HepG2 (cell line): ENCODE results near the gene FSCN2. TPM values are rescaled to one million over a fixed set of nuclear protein-coding genes. Genes with fewer than 3 reads are reported as not detected.
A peak's percentile ranks its signal among the peaks of the same experiment; 100 is the strongest.

Experiments
- ATAC-seq: fragments of 200-7000 bp; cut with Tn5 transposase; 3 replicates; pipeline ENCODE4 v1.9.1; 2020; ENCODE audit warnings: mild to moderate bottlenecking, moderate library complexity
- BruUV-seq: library from RNA; stranded (reverse); fragments of 400-500 nt; replicated peaks from 2 replicates; lab custom pipeline; 2021; lab: Mats Ljungman, UMichigan
- CTCF ChIA-PET: fragments of 300-600 bp; formaldehyde crosslinking; extraction: SDS; loops from one replicate; lab custom pipeline; 2021; ENCODE audit warnings: low total read pairs, inconsistent platforms, low intra/inter-chr PET ratio; lab: Yijun Ruan, JAX
- POLR2A ChIA-PET: fragments of 350-600 bp; sonication (Branson Sonifier 250); formaldehyde crosslinking; loops from one replicate; lab custom pipeline; 2020; ENCODE audit warnings: antibody characterized with exemption, inconsistent platforms; lab: Yijun Ruan, JAX
- DNase-seq: peaks from one replicate; pipeline ENCODE4 v3.0.0-alpha.2; 2015; ENCODE audit warnings: low spot score
- FAIRE-seq: peaks from 3 replicates; lab custom pipeline; 2011; peaks lifted over from hg19 to GRCh38; lab: Jason Lieb, UNC
- H2AFZ ChIP-seq: one replicate; pipeline ENCODE4 v1.6.1; 2011; ENCODE audit warnings: low read length, inconsistent platforms
- H3K27ac ChIP-seq: fragments of 300-600 bp; 3 replicates; pipeline ENCODE4 v1.8.0; 2011; ENCODE audit warnings: mixed run types, mild to moderate bottlenecking, mixed read lengths, low read length, inconsistent platforms; ENCODE audit not compliant: insufficient read depth; ENCODE audit errors: extremely low read length
- H3K27me3 ChIP-seq, 2 experiments: fragments of 200-600 bp in 1 of 2; 2 replicates in 1 of 2; 3 replicates in 1 of 2; pipeline versions ENCODE4 v1.6.0 to v1.8.0; 2011; ENCODE audit warnings: low read length in 2 of 2, mild to moderate bottlenecking in 2 of 2, moderate library complexity in 2 of 2, inconsistent platforms in 1 of 2; ENCODE audit not compliant: insufficient read depth in 2 of 2, control insufficient read depth in 1 of 2
- H3K36me3 ChIP-seq, 2 experiments: fragments of 200-600 bp in 1 of 2; replicated peaks in 1 of 2; 2 replicates in 1 of 2; 3 replicates in 1 of 2; pipeline versions ENCODE4 v1.5.1 to v1.8.0; 2011; ENCODE audit warnings: low read length in 2 of 2, inconsistent platforms in 1 of 2; ENCODE audit not compliant: insufficient read depth in 2 of 2, control insufficient read depth in 1 of 2
- H3K4me1 ChIP-seq: 2 replicates; pipeline ENCODE4 v1.5.1; 2012; ENCODE audit warnings: low read length, inconsistent platforms; ENCODE audit not compliant: insufficient read depth
- H3K4me2 ChIP-seq: 2 replicates; pipeline ENCODE4 v1.6.0; 2011; ENCODE audit warnings: low read depth, low read length, inconsistent platforms
- H3K4me3 ChIP-seq, 3 experiments: fragments of 200-600 bp in 1 of 3; sonication (generic), shearing (Covaris generic) in 1 of 3; replicated peaks in 1 of 3; 2 replicates each; pipeline ENCODE4 v1.5.1; 2011 to 2016; ENCODE audit warnings: low read length in 3 of 3, inconsistent platforms in 2 of 3, low read depth in 2 of 3, mild to moderate bottlenecking in 2 of 3, control low read depth in 1 of 3, mixed read lengths in 1 of 3; ENCODE audit not compliant: insufficient read depth in 1 of 3
- H3K79me2 ChIP-seq: one replicate; pipeline ENCODE4 v1.6.1; 2011; ENCODE audit warnings: low read length, inconsistent platforms; ENCODE audit not compliant: insufficient read depth
- H3K9ac ChIP-seq: 2 replicates; pipeline ENCODE4 v1.6.0; 2011; ENCODE audit warnings: mild to moderate bottlenecking, low read depth, low read length, inconsistent platforms; ENCODE audit not compliant: insufficient read depth
- H3K9me3 ChIP-seq: 2 replicates; pipeline ENCODE4 v1.5.1; 2012; ENCODE audit warnings: mild to moderate bottlenecking, low read length
- H4K20me1 ChIP-seq: 2 replicates; pipeline ENCODE4 v1.6.0; 2011; ENCODE audit warnings: inconsistent platforms, mild to moderate bottlenecking, low read length, moderate library complexity; ENCODE audit not compliant: insufficient read depth
- AGO1 ChIP-seq: fragments of 200-400 bp; formaldehyde crosslinking; IDR thresholded peaks from 2 replicates; pipeline ENCODE4 v1.6.1; 2017; ENCODE audit warnings: mild to moderate bottlenecking, low read depth, low read length, moderate library complexity; ENCODE audit not compliant: poor library complexity, severe bottlenecking
- AGO2 ChIP-seq: fragments of 200-400 bp; formaldehyde crosslinking; optimal IDR thresholded peaks from 2 replicates; pipeline ENCODE3; 2017; ENCODE audit warnings: mild to moderate bottlenecking, low read depth, low read length, moderate library complexity
- ETV6 ChIP-seq: sonication (generic); formaldehyde crosslinking; conservative IDR thresholded peaks from 2 replicates; pipeline ENCODE4 v1.4.0; 2020; ENCODE audit warnings: missing genetic modification reagents
- FOXK2 ChIP-seq: fragments of 450-650 bp; IDR thresholded peaks from 2 replicates; pipeline ENCODE4 v1.6.1; 2016
- GABPB1 ChIP-seq: IDR thresholded peaks from 2 replicates; pipeline ENCODE4 v1.6.1; 2016; ENCODE audit warnings: mild to moderate bottlenecking, missing genetic modification reagents, moderate library complexity, missing compliant biosample characterization
- HNRNPL ChIP-seq: fragments of 200-400 bp; formaldehyde crosslinking; IDR thresholded peaks from 2 replicates; pipeline ENCODE4 v1.6.1; 2017; ENCODE audit warnings: mild to moderate bottlenecking, low read depth, low read length
- POLR2G ChIP-seq: fragments of 200-400 bp; formaldehyde crosslinking; IDR thresholded peaks from 2 replicates; pipeline ENCODE4 v1.6.1; 2018; ENCODE audit warnings: mild to moderate bottlenecking, low read depth, low read length, moderate library complexity
- SNAPC4 ChIP-seq: sonication (generic); formaldehyde crosslinking; IDR thresholded peaks from 2 replicates; pipeline ENCODE4 v1.4.0; 2020; ENCODE audit warnings: mild to moderate bottlenecking, missing genetic modification reagents
- ZNF574 ChIP-seq: sonication (generic); formaldehyde crosslinking; IDR thresholded peaks from 2 replicates; pipeline ENCODE4 v1.4.0; 2020; ENCODE audit warnings: missing genetic modification reagents
- ZNF678 ChIP-seq: sonication (generic); formaldehyde crosslinking; IDR thresholded peaks from 2 replicates; pipeline ENCODE4 v1.4.0; 2020; ENCODE audit warnings: mild to moderate bottlenecking, missing genetic modification reagents
- WGBS: methylation state at CpG from one replicate; pipeline ENCODE4 v1.1.6; 2017; ENCODE audit warnings: low lambda C conversion rate; 5-methylcytosine and 5-hydroxymethylcytosine counted together
- in situ Hi-C: cut with HindIII; loops from 2 replicates; pipeline ENCODE4 v1.10.0; 2017; ENCODE audit warnings: low pct_unique_long_range_greater_than_20kb; ENCODE audit not compliant: extremely low pct_ligation_motif_present
- intact Hi-C: fragments of 100-400 bp; cut with micrococcal nuclease; formaldehyde crosslinking; loops from one replicate; pipeline ENCODE4 v1.10.0; 2022; ENCODE audit not compliant: unreplicated experiment
- polyA plus RNA-seq, 8 experiments: library from polyadenylated mRNA; depleted of rRNA in 3 of 8; stranded (reverse) in 7 of 8; unstranded in 1 of 8; fragments of >200 nt; fragmentation: Illumina TruSeq in 4 of 8; extraction: Trizol in 4 of 8; gene quantifications; 2 replicates each; pipeline versions ENCODE4 v1.2.1 to v1.2.3, GENCODE V29; 2011 to 2016; ENCODE audit warnings: low read depth in 4 of 8, missing spikeins in 1 of 8, mixed read lengths in 1 of 8; ENCODE audit not compliant: insufficient read depth in 1 of 8
- total RNA-seq, 5 experiments: library from RNA; depleted of rRNA; stranded (reverse); fragments of >200 nt; fragmentation: Illumina TruSeq; extraction: Trizol; gene quantifications; 2 replicates each; pipeline ENCODE4 v1.2.3, GENCODE V29; 2016; ENCODE audit warnings: low read depth in 1 of 5
- TF ChIP-seq, protein P1 (sequence below): sonication (generic); formaldehyde crosslinking; IDR thresholded peaks from 2 replicates; pipeline ENCODE4 v1.9.0; 2022; ENCODE audit warnings: missing genetic modification reagents, mild to moderate bottlenecking, borderline replicate concordance

Gene FSCN2
- total and polyA plus RNA-seq, 2 of the 13 experiments (the other 11 are each of a cell fraction or from before 2014, with no cell fraction given), result 0.09 TPM; not detected in 1

GRCh38 chr17:81534157-81535006 is 6.2 kb downstream of the FSCN2 start:
- WGBS, result 58% methylated on average over 3 of the region's 6 CpGs
- no peaks in the 10 kb centered on the region for H3K36me3 ChIP-seq
- no peak overlapping the region for H2AFZ ChIP-seq
- no peak for FAIRE-seq
- intact Hi-C loops (no loop called here), in situ Hi-C loops (no loop called here)
- no peak overlapping the region for H3K9ac ChIP-seq
- H4K20me1 ChIP-seq, result peaks cover 2% of the 10 kb centered on the region; the same call in 1 of the 2 replicates
- no peak overlapping the region for H3K4me3 ChIP-seq
- BruUV-seq, result no TSS peak
- ATAC-seq, result peak; percentile 5
- peaks cover under 1 to 11% of the 10 kb centered on the region in 2 experiments; a peak in 4 of 5 replicates for H3K27me3 ChIP-seq
- POLR2A ChIA-PET, result no interaction called here
- peaks cover 13% of the 10 kb centered on the region for H3K4me1 ChIP-seq
- H3K79me2 ChIP-seq, result no peaks in the 10 kb centered on the region
- H3K9me3 ChIP-seq, result peaks cover 15% of the 10 kb centered on the region; the same call in 1 of the 2 replicates
- no peak overlapping the region for H3K27ac ChIP-seq
- H3K4me2 ChIP-seq, result no peak overlapping the region
- DNase-seq, result no peak
- CTCF ChIA-PET, result no interaction called here
- TF ChIP-seq AGO2, result peak; percentile 83
- TF ChIP-seq, protein P1, sequence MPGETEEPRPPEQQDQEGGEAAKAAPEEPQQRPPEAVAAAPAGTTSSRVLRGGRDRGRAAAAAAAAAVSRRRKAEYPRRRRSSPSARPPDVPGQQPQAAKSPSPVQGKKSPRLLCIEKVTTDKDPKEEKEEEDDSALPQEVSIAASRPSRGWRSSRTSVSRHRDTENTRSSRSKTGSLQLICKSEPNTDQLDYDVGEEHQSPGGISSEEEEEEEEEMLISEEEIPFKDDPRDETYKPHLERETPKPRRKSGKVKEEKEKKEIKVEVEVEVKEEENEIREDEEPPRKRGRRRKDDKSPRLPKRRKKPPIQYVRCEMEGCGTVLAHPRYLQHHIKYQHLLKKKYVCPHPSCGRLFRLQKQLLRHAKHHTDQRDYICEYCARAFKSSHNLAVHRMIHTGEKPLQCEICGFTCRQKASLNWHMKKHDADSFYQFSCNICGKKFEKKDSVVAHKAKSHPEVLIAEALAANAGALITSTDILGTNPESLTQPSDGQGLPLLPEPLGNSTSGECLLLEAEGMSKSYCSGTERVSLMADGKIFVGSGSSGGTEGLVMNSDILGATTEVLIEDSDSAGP (CRISPR knock-in tag), result 0 out of 2 replicates have a peak, but pooled peaks have one; percentile 9
- TF ChIP-seq HNRNPL, result 0 out of 2 replicates have a peak, but pooled peaks have one; percentile 13
- no peak for TF ChIP-seq ZNF678 (CRISPR knock-in tag)
- TF ChIP-seq ETV6, result no peak
- no peak for TF ChIP-seq SNAPC4 (CRISPR knock-in tag)
- no peak for TF ChIP-seq FOXK2
- TF ChIP-seq AGO1, result peak; percentile 94
- TF ChIP-seq GABPB1, result no peak; the same call in 1 of the 2 replicates
- TF ChIP-seq POLR2G, result peak; percentile 28
- no peak for TF ChIP-seq ZNF574 (CRISPR knock-in tag)
